Measurements from ENCODE around the gene LHB.

The LHB gene

DNA sequence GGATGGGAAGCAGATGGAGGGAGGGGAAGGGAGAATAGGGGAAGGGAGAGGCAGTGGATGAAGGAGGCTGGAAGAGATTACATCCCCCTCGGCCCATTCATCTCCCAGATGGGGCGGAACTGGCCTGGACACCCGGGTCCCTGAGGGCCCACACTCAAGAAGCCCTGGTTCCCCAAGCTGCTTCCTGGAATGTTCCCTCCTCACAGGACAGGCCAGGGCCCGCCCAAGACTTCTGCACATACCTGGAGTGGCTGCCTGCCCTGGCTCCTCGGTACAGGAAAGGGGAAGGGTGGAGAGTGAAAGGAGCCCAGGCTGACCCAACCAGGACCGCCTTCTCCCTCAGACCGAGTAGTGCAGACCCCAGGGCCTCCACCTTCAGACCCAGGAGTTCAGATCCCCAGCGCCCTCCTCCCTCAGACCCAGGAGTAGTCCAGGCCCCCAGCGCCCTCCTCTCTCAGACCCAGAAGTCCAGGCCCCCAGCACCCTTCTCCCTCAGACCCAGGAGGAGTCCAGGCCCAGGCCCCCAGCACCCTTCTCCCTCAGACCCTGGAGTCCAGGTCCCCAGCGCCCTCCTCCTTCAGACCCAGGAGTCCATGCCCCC is 47.2 kb upstream of the LHB start:
- Histone ChIP-seq H3K27ac (replicated peaks) (no peak overlapping the region), H3K27me3 (ENCODE audit: insufficient read depth, poor library complexity, severe bottlenecking) (peaks cover 61% of the 10 kb centered on the region), H3K4me3 (replicated peaks; ENCODE audit: insufficient read depth, low read length) (no peak overlapping the region)
- TF ChIP-seq REST (IDR thresholded peaks at IDR 0.05; ENCODE audit: insufficient replicate concordance, low read depth) (no peak), SPI1 (IDR thresholded peaks at IDR 0.05; ENCODE audit: borderline replicate concordance, low read depth) (no peak), POLR2AphosphoS5 (IDR thresholded peaks at IDR 0.05; ENCODE audit: low read depth) (no peak), GABPA (IDR thresholded peaks at IDR 0.05; ENCODE audit: low read depth) (no peak)
- TF ChIP-seq, protein P1, sequence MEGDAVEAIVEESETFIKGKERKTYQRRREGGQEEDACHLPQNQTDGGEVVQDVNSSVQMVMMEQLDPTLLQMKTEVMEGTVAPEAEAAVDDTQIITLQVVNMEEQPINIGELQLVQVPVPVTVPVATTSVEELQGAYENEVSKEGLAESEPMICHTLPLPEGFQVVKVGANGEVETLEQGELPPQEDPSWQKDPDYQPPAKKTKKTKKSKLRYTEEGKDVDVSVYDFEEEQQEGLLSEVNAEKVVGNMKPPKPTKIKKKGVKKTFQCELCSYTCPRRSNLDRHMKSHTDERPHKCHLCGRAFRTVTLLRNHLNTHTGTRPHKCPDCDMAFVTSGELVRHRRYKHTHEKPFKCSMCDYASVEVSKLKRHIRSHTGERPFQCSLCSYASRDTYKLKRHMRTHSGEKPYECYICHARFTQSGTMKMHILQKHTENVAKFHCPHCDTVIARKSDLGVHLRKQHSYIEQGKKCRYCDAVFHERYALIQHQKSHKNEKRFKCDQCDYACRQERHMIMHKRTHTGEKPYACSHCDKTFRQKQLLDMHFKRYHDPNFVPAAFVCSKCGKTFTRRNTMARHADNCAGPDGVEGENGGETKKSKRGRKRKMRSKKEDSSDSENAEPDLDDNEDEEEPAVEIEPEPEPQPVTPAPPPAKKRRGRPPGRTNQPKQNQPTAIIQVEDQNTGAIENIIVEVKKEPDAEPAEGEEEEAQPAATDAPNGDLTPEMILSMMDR (IDR thresholded peaks at IDR 0.05; ENCODE audit: insufficient read depth, low read length), result no peak
- DNase-seq (ENCODE audit: low read depth in 1 of 2, low spot score in 1 of 2), result no peak

DNA sequence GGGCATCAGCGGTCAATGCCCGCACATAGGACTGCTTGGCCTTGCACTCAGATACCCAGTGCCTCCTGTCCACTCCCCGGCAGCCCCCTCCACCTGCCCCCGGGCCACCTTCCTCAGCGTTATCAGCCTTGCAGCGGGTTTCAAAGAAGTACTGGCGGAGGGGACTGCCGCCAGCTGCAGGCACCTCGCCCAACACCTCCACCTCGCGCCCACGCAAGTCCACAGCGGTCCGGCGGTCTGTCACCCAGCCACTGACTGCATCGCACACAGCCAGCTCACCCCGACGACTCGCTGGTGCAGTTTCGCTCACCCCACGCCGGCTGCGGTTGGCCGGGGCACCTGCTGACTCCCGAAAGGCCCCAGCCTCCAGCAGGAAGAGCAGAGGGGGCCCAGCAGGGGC is 44.6 kb upstream of the LHB start:
- Histone ChIP-seq H3K4me3 (replicated peaks; ENCODE audit: insufficient read depth, low read length) (no peak overlapping the region), H3K27me3 (ENCODE audit: insufficient read depth, poor library complexity, severe bottlenecking) (peaks cover 75% of the 10 kb centered on the region), H3K27ac (replicated peaks) (no peak overlapping the region)
- DNase-seq (ENCODE audit: low read depth in 1 of 2, low spot score in 1 of 2), result no peak
- TF ChIP-seq GABPA (IDR thresholded peaks at IDR 0.05; ENCODE audit: low read depth) (no peak), POLR2AphosphoS5 (IDR thresholded peaks at IDR 0.05; ENCODE audit: low read depth) (no peak), SPI1 (IDR thresholded peaks at IDR 0.05; ENCODE audit: borderline replicate concordance, low read depth) (no peak), REST (IDR thresholded peaks at IDR 0.05; ENCODE audit: insufficient replicate concordance, low read depth) (no peak)
- TF ChIP-seq, protein P1 (IDR thresholded peaks at IDR 0.05; ENCODE audit: insufficient read depth, low read length), result no peak

- peaks cover 76% of the 10 kb centered on the region for H3K27me3 ChIP-seq (ENCODE audit: insufficient read depth, poor library complexity, severe bottlenecking)
- TF ChIP-seq, protein P1 (IDR thresholded peaks at IDR 0.05; ENCODE audit: insufficient read depth, low read length), result no peak
- TF ChIP-seq SPI1 (IDR thresholded peaks at IDR 0.05; ENCODE audit: borderline replicate concordance, low read depth) (no peak), POLR2AphosphoS5 (IDR thresholded peaks at IDR 0.05; ENCODE audit: low read depth) (no peak), GABPA (IDR thresholded peaks at IDR 0.05; ENCODE audit: low read depth) (no peak), REST (IDR thresholded peaks at IDR 0.05; ENCODE audit: insufficient replicate concordance, low read depth) (no peak)
- no peak overlapping the region for H3K27ac ChIP-seq (replicated peaks)
- DNase-seq (ENCODE audit: low read depth in 1 of 2, low spot score in 1 of 2), result no peak
- no peak overlapping the region for H3K4me3 ChIP-seq (replicated peaks; ENCODE audit: insufficient read depth, low read length)
These were observed 44.1 kb upstream of the LHB start for GRCh38 chr19:49061000-49061399.
